HG03196 (cell line): ENCODE results near the gene EYS.
"Not testable (repeated sequence)": the region's sequence is repeated elsewhere in the genome, so short reads cannot be mapped to it uniquely, and the experiment has no call there.

ENCODE experiments used
- ATAC-seq: cut with Tn5 transposase; IDR thresholded peaks from one replicate; pipeline ENCODE4 v1.9.1; 2021; ENCODE audit not compliant: unreplicated experiment

Gene EYS

DNA sequence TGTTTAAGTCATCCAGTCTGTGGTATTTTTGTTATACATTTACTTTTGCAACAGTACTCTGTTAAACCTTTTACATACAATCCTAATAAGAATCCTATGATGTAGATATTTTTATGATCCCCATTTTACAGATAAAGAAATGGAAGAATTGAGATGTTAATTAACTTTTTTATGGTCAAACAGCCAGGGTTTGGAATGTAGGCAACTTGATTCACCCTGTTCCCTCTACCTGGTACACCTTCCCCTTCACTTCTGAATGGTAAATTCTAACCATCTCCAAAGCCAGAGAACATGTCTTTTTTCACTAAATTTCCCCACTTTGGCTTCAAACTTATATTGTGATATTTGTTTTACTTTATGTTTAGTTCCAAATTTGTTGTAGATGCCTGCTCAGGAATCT, 1771.3 kb downstream of the EYS start:
- ATAC-seq: no peak

DNA sequence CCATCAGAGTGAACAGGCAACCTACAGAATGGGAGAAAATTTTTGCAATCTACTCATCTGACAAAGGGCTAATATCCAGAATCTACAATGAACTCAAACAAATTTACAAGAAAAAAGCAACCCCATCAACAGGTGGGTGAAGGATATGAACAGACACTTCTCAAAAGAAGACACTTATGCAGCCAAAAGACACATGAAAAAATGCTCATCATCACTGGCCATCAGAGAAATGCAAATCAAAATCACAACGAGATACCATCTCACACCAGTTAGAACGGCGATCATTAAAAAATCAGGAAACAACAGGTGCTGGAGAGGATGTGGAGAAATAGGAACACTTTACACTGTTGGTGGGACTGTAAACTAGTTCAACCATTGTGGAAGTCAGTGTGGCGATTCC, 1773.1 kb downstream of the EYS start:
- ATAC-seq: not testable (repeated sequence)

- no peak for ATAC-seq
These were observed 1776.2 kb downstream of the EYS start for GRCh38 chr6:63930848-63931247.

- ATAC-seq: no peak
These were observed 1777.9 kb downstream of the EYS start for GRCh38 chr6:63929111-63929510.

DNA sequence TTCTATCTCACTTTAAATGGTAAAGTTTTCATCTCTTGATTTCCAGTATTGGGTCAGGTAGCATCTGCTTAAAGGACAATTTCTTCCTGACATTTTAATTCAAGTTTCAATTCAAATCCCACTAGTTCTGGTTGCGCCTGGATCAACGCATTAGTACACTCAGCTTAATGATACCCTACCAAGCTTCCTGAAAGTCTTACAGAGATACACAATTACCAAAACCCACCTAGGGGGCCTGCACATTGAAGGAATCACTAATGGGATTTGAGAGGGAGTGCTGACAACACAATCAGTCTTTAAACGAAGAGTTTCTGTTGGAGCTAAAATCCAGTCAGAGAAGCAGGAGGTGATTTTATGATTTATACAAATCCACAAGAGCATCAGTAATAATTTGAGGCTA, 1778.4 kb downstream of the EYS start:
- no peak for ATAC-seq

DNA sequence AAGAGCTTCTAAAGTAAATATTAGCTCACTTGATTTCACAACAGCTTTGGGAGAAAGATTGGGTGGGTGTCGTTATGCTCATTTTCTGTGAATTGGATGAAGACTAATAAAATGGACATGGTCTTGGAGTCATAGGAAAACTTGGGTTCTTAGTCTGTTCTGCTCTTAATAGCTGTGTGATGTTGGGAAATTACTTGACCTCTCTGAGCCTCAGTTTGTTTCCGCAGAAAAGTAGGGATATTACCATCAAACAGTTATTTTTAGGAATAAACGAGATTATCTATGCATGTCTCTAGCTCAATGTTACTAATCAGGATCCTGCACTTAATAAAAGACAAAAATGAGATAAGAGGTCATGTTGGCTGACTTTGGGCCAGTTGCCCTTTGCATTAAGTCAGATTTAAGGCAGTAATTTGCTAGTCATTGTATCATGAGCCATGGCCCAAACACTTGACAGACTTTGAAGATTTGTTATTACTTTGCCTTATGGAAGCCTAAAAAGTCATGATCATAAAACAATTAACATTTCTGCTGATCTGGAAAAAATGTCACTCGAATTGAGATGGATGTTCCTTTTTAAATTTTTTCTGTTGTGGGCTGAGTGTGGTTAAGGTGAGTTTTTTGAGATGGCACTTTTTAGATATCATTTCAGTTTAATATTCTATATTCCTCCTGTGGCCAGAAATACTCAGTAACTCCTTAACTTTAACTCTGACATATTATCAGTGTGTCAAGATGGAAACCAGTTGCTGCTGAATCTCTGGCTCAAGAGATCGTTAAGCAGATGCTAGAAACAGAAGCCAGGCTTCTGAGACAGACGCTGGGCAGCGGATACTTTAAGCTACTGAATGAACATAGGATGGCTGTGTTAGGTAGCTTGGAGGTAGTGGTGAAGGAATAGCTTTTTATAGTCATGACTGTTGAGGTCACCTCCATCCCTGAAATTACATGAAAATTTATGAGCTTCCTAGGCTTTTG, 1779.8 kb downstream of the EYS start:
- ATAC-seq: no peak

DNA sequence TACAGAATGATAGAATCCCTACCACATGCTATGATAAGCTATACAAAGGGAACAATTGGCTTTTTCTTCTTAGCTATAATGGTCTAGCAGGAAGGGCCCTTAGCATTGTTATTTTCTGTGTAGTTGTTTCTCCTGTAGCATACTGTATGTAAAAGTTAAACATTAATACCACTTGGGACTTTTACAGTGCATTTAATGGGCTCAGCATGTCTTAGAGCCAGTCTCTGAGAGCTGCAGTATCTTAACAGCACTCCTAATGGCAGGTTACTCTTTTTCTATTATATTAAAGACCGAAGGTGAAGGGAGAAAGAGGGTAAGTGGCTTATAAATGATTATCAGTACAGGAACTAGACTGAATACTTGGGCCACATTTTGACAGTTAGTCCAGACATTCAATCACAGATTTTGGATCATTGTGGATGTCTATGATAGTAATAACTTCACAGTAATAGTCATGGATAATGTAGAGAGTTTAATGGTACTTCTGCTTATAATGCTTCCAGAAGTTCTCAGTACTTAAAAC, 1780.7 kb downstream of the EYS start:
- no peak for ATAC-seq

DNA sequence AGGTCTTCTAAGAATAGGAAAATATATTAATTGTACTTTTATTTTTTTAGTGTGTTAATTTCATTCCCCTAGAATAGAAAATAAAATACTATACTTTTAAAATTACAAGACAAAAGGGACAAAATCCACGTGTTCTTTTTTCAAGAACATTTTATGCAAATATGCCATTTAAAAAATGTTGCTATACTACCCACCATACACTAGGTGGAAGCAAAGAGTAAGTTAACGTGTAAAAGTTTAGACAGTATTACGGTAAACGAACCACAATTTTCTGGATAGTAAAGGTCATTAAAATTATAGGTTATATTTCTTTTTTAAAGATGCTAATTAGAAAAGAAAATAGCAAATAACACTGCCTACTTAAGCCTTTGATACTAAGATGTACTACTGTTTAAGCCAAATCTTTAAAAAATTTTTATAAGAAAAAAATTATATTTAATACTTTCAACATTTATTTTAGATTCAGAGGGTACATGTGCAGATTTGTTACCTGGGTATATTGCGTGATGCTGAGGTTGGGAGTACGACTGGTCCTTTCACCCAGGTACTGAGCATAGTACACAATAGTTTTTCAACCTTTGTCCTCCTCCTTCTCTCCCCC, 1783.8 kb downstream of the EYS start:
- no peak for ATAC-seq

GRCh38 chr6:63919556-63920110, 1787.4 kb downstream of the EYS start:
- ATAC-seq: no peak

GRCh38 chr6:63912887-63913286, 1794.1 kb downstream of the EYS start:
- no peak for ATAC-seq

- no peak for ATAC-seq
These were observed 1796.0 kb downstream of the EYS start for GRCh38 chr6:63910863-63911551.

GRCh38 chr6:63904650-63905248, 1802.3 kb downstream of the EYS start:
- ATAC-seq: no peak

DNA sequence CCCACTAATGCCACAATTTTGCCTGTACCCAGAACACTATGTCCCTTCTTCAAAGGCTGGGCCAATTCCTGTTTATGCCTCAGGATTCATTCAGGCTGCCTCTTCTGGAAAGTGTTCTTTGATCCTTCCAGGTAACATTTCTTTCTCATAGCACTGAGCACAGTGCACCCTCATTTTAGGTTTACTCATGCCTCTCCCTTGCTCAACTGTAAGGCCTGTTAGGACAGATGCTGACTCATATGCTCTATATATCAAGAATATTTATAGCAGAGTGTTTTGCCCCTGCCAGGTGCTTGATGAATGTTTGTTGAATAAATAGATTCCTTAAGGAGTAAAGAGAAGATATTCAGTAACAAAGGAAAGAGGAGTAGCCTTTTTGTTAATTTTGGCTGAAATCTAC, 1807.5 kb downstream of the EYS start:
- no peak for ATAC-seq

DNA sequence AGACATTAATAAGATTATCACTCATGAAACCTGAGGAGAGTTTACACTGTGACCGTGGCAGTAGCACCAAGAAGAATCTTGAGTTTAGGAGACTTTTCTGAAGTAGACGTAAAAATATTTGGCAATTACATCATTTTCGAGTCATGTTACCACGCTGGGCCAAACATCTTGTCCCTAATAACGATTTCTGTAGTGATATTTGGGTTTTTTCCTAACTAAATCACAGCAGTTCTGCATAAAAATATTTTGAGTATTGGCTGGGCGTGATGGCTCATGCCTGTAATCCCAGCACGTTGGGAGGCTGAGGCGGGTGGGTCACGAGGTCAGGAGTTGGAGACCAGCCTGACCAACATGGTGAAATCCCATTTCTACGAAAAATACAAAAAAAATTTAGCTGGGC, 1809.1 kb downstream of the EYS start:
- ATAC-seq: no peak

GRCh38 chr6:63897459-63897858, 1809.6 kb downstream of the EYS start:
- ATAC-seq: no peak

DNA sequence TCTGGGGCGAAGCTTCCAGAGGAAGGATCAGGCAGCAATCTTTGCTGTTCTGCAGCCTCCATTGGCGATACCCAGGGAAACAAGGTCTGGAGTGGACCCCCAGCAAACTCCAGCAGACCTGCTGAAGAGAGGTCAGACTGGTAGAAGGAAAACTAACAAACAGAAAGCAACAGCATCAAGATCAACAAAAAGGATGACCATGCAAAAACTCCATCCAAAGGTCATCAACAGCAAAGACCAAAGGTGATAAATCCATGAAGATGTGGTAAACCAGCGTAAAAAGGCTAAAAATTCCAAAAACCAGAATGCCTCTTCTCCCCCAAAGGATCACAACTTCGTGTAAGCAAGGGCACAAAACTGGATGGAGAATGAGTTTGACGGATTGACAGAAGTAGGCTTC, 1818.6 kb downstream of the EYS start:
- no peak for ATAC-seq

- not testable (repeated sequence) for ATAC-seq
These were observed 1819.2 kb downstream of the EYS start for GRCh38 chr6:63887804-63888203.

DNA sequence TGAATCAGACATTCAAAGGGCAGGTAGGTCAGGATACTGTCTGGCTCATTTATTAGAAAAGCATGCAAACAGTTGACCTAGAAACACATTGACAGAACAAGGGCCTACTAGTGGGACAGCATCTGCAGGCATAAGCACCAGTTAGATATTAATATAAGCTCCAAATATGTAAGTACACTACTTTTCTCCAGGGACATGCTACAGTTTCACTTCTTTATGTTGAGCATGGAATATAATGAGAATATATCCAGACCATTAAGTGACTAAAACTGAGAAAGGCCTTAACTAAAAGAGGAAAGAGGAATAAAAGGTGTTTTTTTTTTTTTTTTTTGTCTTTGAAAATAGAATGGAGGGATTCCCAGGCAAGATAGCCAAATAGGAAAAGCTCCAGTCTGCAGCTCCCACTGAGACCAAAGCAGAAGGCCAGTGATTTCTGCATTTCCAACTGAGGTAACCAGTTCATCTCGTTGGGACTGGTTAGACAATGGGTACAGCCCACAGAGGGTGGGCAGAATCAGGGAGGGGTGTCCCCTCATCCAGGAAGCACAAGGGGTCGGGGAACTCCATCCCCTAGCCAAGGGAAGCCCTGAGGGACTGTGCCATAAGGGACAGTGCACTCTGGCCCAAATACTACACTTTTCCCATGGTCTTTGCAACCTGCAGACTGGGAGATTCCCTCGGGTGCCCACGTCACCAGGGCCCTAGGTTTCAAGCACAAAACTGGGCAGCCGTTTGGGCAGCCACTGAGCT, 1819.8 kb downstream of the EYS start:
- ATAC-seq: no peak

- no peak for ATAC-seq
These were observed 1820.7 kb downstream of the EYS start for GRCh38 chr6:63886341-63886740.

GRCh38 chr6:63883597-63883996, 1823.4 kb downstream of the EYS start:
- ATAC-seq: no peak
